ENCODE measurements around the gene OSTN. TPM values are rescaled to one million over a fixed set of nuclear protein-coding genes. Genes with fewer than 3 reads are reported as not detected.

The OSTN gene
- total RNA-seq, 1 donor from 2014 or later: 0.75 TPM

- peaks cover 4% of the 10 kb centered on the region for H3K27me3 Mint-ChIP-seq (ENCODE audit: low read depth)
- H3K4me1 Mint-ChIP-seq: no peaks in the 10 kb centered on the region
- H3K9me3 Mint-ChIP-seq: no peaks in the 10 kb centered on the region
- H3K27ac Mint-ChIP-seq (ENCODE audit: unreplicated experiment): no peak overlapping the region
- no peak for DNase-seq (ENCODE audit: low read depth, low spot score)
- TF ChIP-seq, protein P1, sequence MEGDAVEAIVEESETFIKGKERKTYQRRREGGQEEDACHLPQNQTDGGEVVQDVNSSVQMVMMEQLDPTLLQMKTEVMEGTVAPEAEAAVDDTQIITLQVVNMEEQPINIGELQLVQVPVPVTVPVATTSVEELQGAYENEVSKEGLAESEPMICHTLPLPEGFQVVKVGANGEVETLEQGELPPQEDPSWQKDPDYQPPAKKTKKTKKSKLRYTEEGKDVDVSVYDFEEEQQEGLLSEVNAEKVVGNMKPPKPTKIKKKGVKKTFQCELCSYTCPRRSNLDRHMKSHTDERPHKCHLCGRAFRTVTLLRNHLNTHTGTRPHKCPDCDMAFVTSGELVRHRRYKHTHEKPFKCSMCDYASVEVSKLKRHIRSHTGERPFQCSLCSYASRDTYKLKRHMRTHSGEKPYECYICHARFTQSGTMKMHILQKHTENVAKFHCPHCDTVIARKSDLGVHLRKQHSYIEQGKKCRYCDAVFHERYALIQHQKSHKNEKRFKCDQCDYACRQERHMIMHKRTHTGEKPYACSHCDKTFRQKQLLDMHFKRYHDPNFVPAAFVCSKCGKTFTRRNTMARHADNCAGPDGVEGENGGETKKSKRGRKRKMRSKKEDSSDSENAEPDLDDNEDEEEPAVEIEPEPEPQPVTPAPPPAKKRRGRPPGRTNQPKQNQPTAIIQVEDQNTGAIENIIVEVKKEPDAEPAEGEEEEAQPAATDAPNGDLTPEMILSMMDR (conservative IDR thresholded peaks at IDR 0.05): no peak
- H3K36me3 Mint-ChIP-seq (ENCODE audit: low read depth): no peaks in the 10 kb centered on the region
- H3K4me3 Mint-ChIP-seq: no peak overlapping the region
Observed at GRCh38 chr3:191198480-191198879, 561 bp upstream of the OSTN start.

GRCh38 chr3:191210032-191210431 is 11.0 kb downstream of the OSTN start:
- H3K4me3 Mint-ChIP-seq: no peak overlapping the region
- DNase-seq (ENCODE audit: low read depth, low spot score): no peak
- H3K27me3 Mint-ChIP-seq (ENCODE audit: low read depth): no peaks in the 10 kb centered on the region
- H3K27ac Mint-ChIP-seq (ENCODE audit: unreplicated experiment): no peak overlapping the region
- H3K9me3 Mint-ChIP-seq: no peaks in the 10 kb centered on the region
- TF ChIP-seq, protein P1 (conservative IDR thresholded peaks at IDR 0.05): no peak
- no peaks in the 10 kb centered on the region for H3K36me3 Mint-ChIP-seq (ENCODE audit: low read depth)
- H3K4me1 Mint-ChIP-seq: no peaks in the 10 kb centered on the region

DNA sequence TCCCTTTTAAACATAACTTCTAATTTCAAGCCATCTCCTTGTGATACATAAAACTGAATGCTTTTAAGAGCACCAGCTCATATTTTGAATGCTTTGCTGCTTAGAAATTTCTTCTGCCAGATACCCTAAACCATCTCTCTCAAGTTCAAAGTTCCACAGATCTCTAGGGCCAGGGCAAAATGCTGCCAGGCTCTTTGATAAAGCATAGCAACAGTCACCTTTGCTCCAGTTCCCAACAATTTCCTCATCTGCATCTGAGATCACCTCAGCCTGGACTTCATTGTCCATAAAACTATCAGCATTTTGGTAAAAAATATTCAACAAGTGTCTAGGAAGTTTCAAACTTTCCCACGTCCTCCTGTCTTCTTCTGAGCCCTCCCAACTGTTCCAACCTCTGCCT is 17.5 kb downstream of the OSTN start:
- Mint-ChIP-seq H3K9me3 (peaks cover 7% of the 10 kb centered on the region), H3K27me3 (ENCODE audit: low read depth) (no peaks in the 10 kb centered on the region), H3K27ac (ENCODE audit: unreplicated experiment) (no peak overlapping the region), H3K36me3 (ENCODE audit: low read depth) (no peaks in the 10 kb centered on the region), H3K4me3 (no peak overlapping the region), H3K4me1 (no peaks in the 10 kb centered on the region)
- no peak for DNase-seq (ENCODE audit: low read depth, low spot score)
- TF ChIP-seq, protein P1 (conservative IDR thresholded peaks at IDR 0.05): no peak

GRCh38 chr3:191217301-191217700 is 18.3 kb downstream of the OSTN start:
- DNase-seq (ENCODE audit: low read depth, low spot score): no peak
- Mint-ChIP-seq H3K27me3 (ENCODE audit: low read depth) (no peaks in the 10 kb centered on the region), H3K9me3 (peaks cover 7% of the 10 kb centered on the region), H3K4me1 (no peaks in the 10 kb centered on the region), H3K36me3 (ENCODE audit: low read depth) (no peaks in the 10 kb centered on the region), H3K27ac (ENCODE audit: unreplicated experiment) (no peak overlapping the region), H3K4me3 (no peak overlapping the region)
- TF ChIP-seq, protein P1 (conservative IDR thresholded peaks at IDR 0.05): no peak

GRCh38 chr3:191220908-191221307 is 21.9 kb downstream of the OSTN start:
- no peaks in the 10 kb centered on the region for H3K36me3 Mint-ChIP-seq (ENCODE audit: low read depth)
- DNase-seq (ENCODE audit: low read depth, low spot score): no peak
- no peaks in the 10 kb centered on the region for H3K27me3 Mint-ChIP-seq (ENCODE audit: low read depth)
- H3K9me3 Mint-ChIP-seq: peaks cover 4% of the 10 kb centered on the region
- no peak overlapping the region for H3K4me3 Mint-ChIP-seq
- no peak overlapping the region for H3K27ac Mint-ChIP-seq (ENCODE audit: unreplicated experiment)
- no peaks in the 10 kb centered on the region for H3K4me1 Mint-ChIP-seq
- TF ChIP-seq, protein P1 (conservative IDR thresholded peaks at IDR 0.05): no peak

DNA sequence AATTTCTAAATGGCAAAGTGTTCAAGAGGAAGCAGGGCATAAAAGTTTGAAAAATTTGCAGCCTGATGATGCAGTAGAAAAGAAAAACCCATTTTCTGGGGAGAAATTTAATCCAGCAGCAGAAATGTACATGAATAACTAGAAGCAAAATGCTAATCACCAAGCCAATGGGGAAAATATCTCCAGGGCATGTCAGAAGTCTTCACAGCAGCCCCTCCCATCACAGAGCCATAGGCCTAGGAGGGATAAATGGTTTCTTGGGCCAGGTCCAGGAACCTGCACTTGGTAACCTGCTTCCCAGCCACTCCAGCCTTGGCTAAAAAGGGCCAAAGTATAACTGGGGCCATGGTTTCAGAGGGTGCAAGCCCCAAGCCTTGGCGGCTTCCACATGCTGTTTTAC is 22.6 kb downstream of the OSTN start:
- Mint-ChIP-seq H3K4me3 (no peak overlapping the region), H3K27me3 (ENCODE audit: low read depth) (no peaks in the 10 kb centered on the region), H3K9me3 (peaks cover 1% of the 10 kb centered on the region), H3K4me1 (no peaks in the 10 kb centered on the region), H3K36me3 (ENCODE audit: low read depth) (no peaks in the 10 kb centered on the region), H3K27ac (ENCODE audit: unreplicated experiment) (no peak overlapping the region)
- TF ChIP-seq, protein P1 (conservative IDR thresholded peaks at IDR 0.05): no peak
- DNase-seq (ENCODE audit: low read depth, low spot score): no peak

All from neural crest cell (in vitro differentiated cells).